BJ (cell line): Measurements from ENCODE around the gene DMWD. TPM values are rescaled to one million over a fixed set of nuclear protein-coding genes. Genes with fewer than 3 reads are reported as not detected.

Experiments used
- CTCF ChIA-PET: fragments of 350-600 bp; formaldehyde crosslinking; extraction: SDS; loops from one replicate; lab custom pipeline; 2021; ENCODE audit warnings: antibody characterized with exemption, inconsistent platforms; lab: Yijun Ruan, JAX
- POLR2A ChIA-PET: fragments of 300-600 bp; sonication (Branson Sonifier 250); formaldehyde crosslinking; extraction: SDS; loops from one replicate; lab custom pipeline; 2021; ENCODE audit warnings: antibody characterized with exemption; lab: Charles Lee
- DNase-seq: peaks from one replicate; pipeline ENCODE4 v3.0.0-alpha.2; 2011; ENCODE audit warnings: low read depth
- H3K27me3 ChIP-seq: 2 replicates; pipeline ENCODE4 v1.6.0; 2011; ENCODE audit warnings: low read length; ENCODE audit not compliant: control insufficient read depth, insufficient read depth
- H3K36me3 ChIP-seq: 2 replicates; pipeline ENCODE4 v1.5.1; 2011; ENCODE audit warnings: low read length; ENCODE audit not compliant: control insufficient read depth, insufficient read depth
- H3K4me3 ChIP-seq: 2 replicates; pipeline ENCODE4 v1.5.1; 2011; ENCODE audit warnings: low read depth, mild to moderate bottlenecking, control low read depth, low read length
- CTCF ChIP-seq: IDR thresholded peaks from 2 replicates; pipeline ENCODE4 v1.5.1; 2011; ENCODE audit warnings: low read depth, mild to moderate bottlenecking, control low read depth, inconsistent platforms, low read length, moderate library complexity; ENCODE audit not compliant: insufficient read depth
- polyA plus RNA-seq: library from polyadenylated mRNA; depleted of rRNA; stranded (reverse); fragments of >200 nt; gene quantifications from 2 replicates; pipeline ENCODE4 v1.2.3, GENCODE V29; 2011

Gene DMWD
- polyA plus RNA-seq, 1 experiment = 28.6 TPM

GRCh38 chr19:45824531-45825262, 32.1 kb upstream of the DMWD start:
- ChIA-PET CTCF (interaction anchor here (0.8 to 4.5 kb wide), 5 partner anchors 7 to 36 kb away, joined by 3 to 46 read pairs (median 4); no protein-coding TSS in a partner anchor), POLR2A (no interaction called here)
- no peak for TF ChIP-seq CTCF
- H3K27me3 ChIP-seq = no peaks in the 10 kb centered on the region
- DNase-seq = no peak
- no peak overlapping the region for H3K4me3 ChIP-seq
- peaks cover 48% of the 10 kb centered on the region for H3K36me3 ChIP-seq

GRCh38 chr19:45824041-45824471, 31.4 kb upstream of the DMWD start:
- ChIA-PET CTCF (interaction anchor here (0.8 to 2.7 kb wide), 3 partner anchors 10 to 25 kb away, joined by 3 to 8 read pairs (median 4); no protein-coding TSS in a partner anchor), POLR2A (no interaction called here)
- Histone ChIP-seq H3K27me3 (no peaks in the 10 kb centered on the region), H3K36me3 (peaks cover 49% of the 10 kb centered on the region), H3K4me3 (no peak overlapping the region)
- no peak for TF ChIP-seq CTCF
- no peak for DNase-seq

GRCh38 chr19:45823182-45823581, 30.5 kb upstream of the DMWD start:
- H3K27me3 ChIP-seq = no peaks in the 10 kb centered on the region
- no peak for TF ChIP-seq CTCF
- POLR2A ChIA-PET = interaction anchor here (0.6 kb wide), 2 partner anchors 106 to 535 kb away, joined by 3 to 5 read pairs; no protein-coding TSS in a partner anchor
- H3K36me3 ChIP-seq = peaks cover 42% of the 10 kb centered on the region
- CTCF ChIA-PET = interaction anchor here (0.8 to 2.7 kb wide), 3 partner anchors 10 to 52 kb away, joined by 3 to 8 read pairs (median 4); no protein-coding TSS in a partner anchor
- DNase-seq = no peak
- H3K4me3 ChIP-seq = no peak overlapping the region

- H3K36me3 ChIP-seq = peaks cover 40% of the 10 kb centered on the region
- DNase-seq = no peak
- no peaks in the 10 kb centered on the region for H3K27me3 ChIP-seq
- CTCF ChIA-PET = interaction anchor here (0.8 to 2.7 kb wide), 3 partner anchors 9 to 52 kb away, joined by 3 to 8 read pairs (median 4); no protein-coding TSS in a partner anchor
- POLR2A ChIA-PET = interaction anchor here (0.6 kb wide), 2 partner anchors 105 to 535 kb away, joined by 3 to 5 read pairs; no protein-coding TSS in a partner anchor
- H3K4me3 ChIP-seq = no peak overlapping the region
- no peak for TF ChIP-seq CTCF
These were observed 30.1 kb upstream of the DMWD start for GRCh38 chr19:45822716-45823115.

- TF ChIP-seq CTCF = no peak
- no peaks in the 10 kb centered on the region for H3K27me3 ChIP-seq
- H3K4me3 ChIP-seq = no peak overlapping the region
- no peak for DNase-seq
- POLR2A ChIA-PET = interaction anchor here (0.6 kb wide), 1 partner anchor 65 kb away, joined by 7 read pairs; the partner anchor contains the start of gene IRF2BP1
- peaks cover 34% of the 10 kb centered on the region for H3K36me3 ChIP-seq
- CTCF ChIA-PET = no interaction called here
These were observed 28.9 kb upstream of the DMWD start for GRCh38 chr19:45821570-45821969.
